GM23338 (cell line): ENCODE results near the gene REELD1. TPM values are rescaled to one million over a fixed set of nuclear protein-coding genes. Genes with fewer than 3 reads are reported as not detected.

Experiments used
- ATAC-seq: fragments of 200-7000 bp; cut with Tn5 transposase; 3 replicates; pipeline ENCODE4 v1.9.1; 2020
- DNase-seq: peaks from one replicate; pipeline ENCODE4 v3.0.0-alpha.2; 2015; ENCODE audit warnings: low spot score
- H2AFZ ChIP-seq: fragments of 200-600 bp; sonication (generic); 2 replicates; pipeline ENCODE4 v1.8.0; 2016; ENCODE audit warnings: antibody characterized with exemption, mild to moderate bottlenecking, moderate library complexity
- H3F3A ChIP-seq: fragments of 200-600 bp; sonication (generic); replicated peaks from 2 replicates; pipeline ENCODE4 v1.8.0; 2017; ENCODE audit warnings: antibody characterized with exemption, mixed run types, low read depth
- H3K27ac ChIP-seq: fragments of 200-600 bp; sonication (generic); 2 replicates; pipeline ENCODE4 v1.6.1; 2016; ENCODE audit warnings: low read depth
- H3K27me3 ChIP-seq: fragments of 200-600 bp; sonication (generic); 2 replicates; pipeline ENCODE4 v1.8.0; 2016; ENCODE audit warnings: mild to moderate bottlenecking, mixed run types, moderate library complexity; ENCODE audit not compliant: insufficient read depth
- H3K36me3 ChIP-seq: fragments of 200-600 bp; sonication (generic); 2 replicates; pipeline ENCODE4 v1.8.0; 2016; ENCODE audit warnings: mild to moderate bottlenecking; ENCODE audit not compliant: insufficient read depth
- H3K4me1 ChIP-seq: fragments of 200-600 bp; sonication (generic); 2 replicates; pipeline ENCODE4 v1.8.0; 2016; ENCODE audit warnings: mild to moderate bottlenecking, moderate library complexity; ENCODE audit not compliant: insufficient read depth
- H3K4me2 ChIP-seq: fragments of 200-600 bp; sonication (generic); 2 replicates; pipeline ENCODE4 v1.7.1; 2017; ENCODE audit warnings: mixed run types
- H3K4me3 ChIP-seq: fragments of 200-600 bp; sonication (generic); 2 replicates; pipeline ENCODE4 v1.6.1; 2016; ENCODE audit warnings: mixed run types
- H3K79me2 ChIP-seq: fragments of 200-600 bp; sonication (generic); replicated peaks from 2 replicates; pipeline ENCODE4 v1.8.0; 2017; ENCODE audit warnings: mild to moderate bottlenecking; ENCODE audit not compliant: insufficient read depth
- H3K9me2 ChIP-seq: fragments of 200-600 bp; sonication (generic); 2 replicates; pipeline ENCODE4 v1.8.0; 2017; ENCODE audit not compliant: insufficient read depth
- H4K20me1 ChIP-seq: fragments of 200-600 bp; sonication (generic); replicated peaks from 2 replicates; pipeline ENCODE4 v1.8.0; 2017; ENCODE audit warnings: mild to moderate bottlenecking; ENCODE audit not compliant: insufficient read depth
- H3K27ac Mint-ChIP-seq: 2 replicates; pipeline ENCODE4 v1.8.0; 2020; ENCODE audit warnings: inconsistent platforms, mild to moderate bottlenecking, moderate library complexity, mixed read lengths
- H3K27me3 Mint-ChIP-seq: 3 replicates; pipeline ENCODE4 v1.8.0; 2022; ENCODE audit warnings: low read depth, mild to moderate bottlenecking, moderate library complexity, mixed read lengths, inconsistent platforms; ENCODE audit not compliant: insufficient read depth, poor library complexity
- H3K36me3 Mint-ChIP-seq: 3 replicates; pipeline ENCODE4 v1.8.0; 2021; ENCODE audit warnings: low read depth, mild to moderate bottlenecking, inconsistent platforms, moderate library complexity, mixed read lengths
- H3K4me1 Mint-ChIP-seq: 3 replicates; pipeline ENCODE4 v1.8.0; 2020; ENCODE audit warnings: mild to moderate bottlenecking, inconsistent platforms, mixed read lengths
- H3K4me3 Mint-ChIP-seq: 3 replicates; pipeline ENCODE4 v1.8.0; 2021; ENCODE audit warnings: moderate library complexity, mild to moderate bottlenecking, inconsistent platforms, mixed read lengths
- H3K9me3 Mint-ChIP-seq: 3 replicates; pipeline ENCODE4 v1.8.0; 2020; ENCODE audit warnings: moderate library complexity, mild to moderate bottlenecking, inconsistent platforms, mixed read lengths
- EZH2 ChIP-seq: fragments of 200-600 bp; sonication (generic); IDR thresholded peaks from one replicate; pipeline ENCODE4 v1.8.0; 2017; ENCODE audit warnings: antibody characterized with exemption, mild to moderate bottlenecking, low read depth; ENCODE audit not compliant: unreplicated experiment
- NANOG ChIP-seq: IDR thresholded peaks from 2 replicates; pipeline ENCODE4 v1.6.1; 2016; ENCODE audit warnings: antibody characterized with exemption, borderline replicate concordance
- STAT1 ChIP-seq: IDR thresholded peaks from one replicate; pipeline ENCODE4 v1.6.1; 2016; ENCODE audit warnings: antibody characterized with exemption; ENCODE audit not compliant: unreplicated experiment
- ZNF114 ChIP-seq: fragments of 250-450 bp; sonication (Bioruptor Pico); IDR thresholded peaks from 2 replicates; pipeline ENCODE4 v1.5.0; 2020; ENCODE audit warnings: mild to moderate bottlenecking, moderate library complexity
- ZNF331 ChIP-seq: fragments of 250-450 bp; sonication (Bioruptor Pico); IDR thresholded peaks from 2 replicates; pipeline ENCODE4 v1.5.0; 2020; ENCODE audit warnings: low read depth, mild to moderate bottlenecking, moderate library complexity
- polyA plus RNA-seq: library from polyadenylated mRNA; unstranded; fragments of >200 nt; fragmentation: Nextera tagmentation; extraction: Ambion mirVana; gene quantifications from 2 replicates; pipeline ENCODE4 v1.2.1, GENCODE V29; 2016
- total RNA-seq: library from RNA; depleted of rRNA; stranded (reverse); fragments of >200 nt; shearing (Covaris generic); gene quantifications from 2 replicates; pipeline ENCODE4 v1.2.3, GENCODE V29; 2014
- TF ChIP-seq, protein P1 (sequence below): fragments of 250-450 bp; sonication (Bioruptor Pico); IDR thresholded peaks from 2 replicates; pipeline ENCODE4 v1.5.0; 2020; ENCODE audit warnings: mild to moderate bottlenecking, moderate library complexity
- TF ChIP-seq, protein P2 (sequence below), 2 experiments: fragments of 200-600 bp in 1 of 2; sonication (generic) in 1 of 2; conservative IDR thresholded peaks; 2 replicates each; pipeline versions ENCODE4 v1.5.1 to v1.6.1; 2016 to 2017; ENCODE audit warnings: antibody characterized with exemption in 2 of 2, low read depth in 2 of 2, mild to moderate bottlenecking in 2 of 2, moderate library complexity in 1 of 2

REELD1 gene
- total and polyA plus RNA-seq, 2 experiments from 2014 or later: 0.19 TPM; not detected in 1

DNA sequence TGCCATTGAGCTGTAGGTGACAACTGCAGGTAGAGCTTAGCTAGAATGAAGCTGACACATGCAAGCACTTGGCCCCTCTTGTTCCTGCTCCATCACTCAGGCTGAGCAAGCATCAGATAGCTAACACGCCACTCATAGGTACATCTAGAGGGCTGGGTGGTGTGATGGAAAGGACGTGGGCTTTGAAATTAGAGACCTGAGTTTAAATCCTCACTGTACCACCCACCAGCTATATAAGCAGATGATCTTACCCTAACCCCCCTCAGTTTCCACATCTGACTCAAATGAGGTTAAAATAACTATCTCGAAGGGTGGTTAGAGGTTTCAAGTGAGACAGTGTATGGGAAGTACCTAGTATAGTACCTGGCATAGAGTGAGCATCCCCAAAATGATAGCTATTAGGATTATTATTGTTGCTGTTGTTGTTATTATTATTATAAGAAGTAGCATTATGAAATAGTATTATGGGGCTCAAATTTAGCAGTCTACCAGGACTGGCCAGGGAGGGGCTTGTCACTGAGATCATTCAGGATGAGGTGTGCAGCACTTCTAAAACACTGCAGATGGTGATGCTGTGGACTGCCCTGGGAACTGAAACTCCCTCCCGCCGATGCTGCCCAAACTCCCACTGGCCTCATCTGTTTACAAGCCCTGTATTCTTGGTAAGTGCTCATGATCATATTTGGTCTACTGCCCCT, 59.0 kb downstream of the REELD1 start:
- no peaks in the 10 kb centered on the region for H3K79me2 ChIP-seq
- no peaks in the 10 kb centered on the region for H3F3A ChIP-seq
- H3K4me3 Mint-ChIP-seq: no peak overlapping the region
- H3K36me3 ChIP-seq: no peaks in the 10 kb centered on the region
- H3K4me1 ChIP-seq: no peaks in the 10 kb centered on the region
- no peaks in the 10 kb centered on the region for H3K9me3 Mint-ChIP-seq
- no peaks in the 10 kb centered on the region for H3K4me1 Mint-ChIP-seq
- H3K27me3 Mint-ChIP-seq: no peaks in the 10 kb centered on the region
- H3K4me2 ChIP-seq: no peak overlapping the region
- H3K27ac ChIP-seq: no peak overlapping the region
- H3K27ac Mint-ChIP-seq: no peak overlapping the region
- TF ChIP-seq ZNF114 (CRISPR knock-in tag) (no peak), EZH2 (no peak), STAT1 (no peak), ZNF331 (no peak), NANOG (no peak)
- TF ChIP-seq, protein P1, sequence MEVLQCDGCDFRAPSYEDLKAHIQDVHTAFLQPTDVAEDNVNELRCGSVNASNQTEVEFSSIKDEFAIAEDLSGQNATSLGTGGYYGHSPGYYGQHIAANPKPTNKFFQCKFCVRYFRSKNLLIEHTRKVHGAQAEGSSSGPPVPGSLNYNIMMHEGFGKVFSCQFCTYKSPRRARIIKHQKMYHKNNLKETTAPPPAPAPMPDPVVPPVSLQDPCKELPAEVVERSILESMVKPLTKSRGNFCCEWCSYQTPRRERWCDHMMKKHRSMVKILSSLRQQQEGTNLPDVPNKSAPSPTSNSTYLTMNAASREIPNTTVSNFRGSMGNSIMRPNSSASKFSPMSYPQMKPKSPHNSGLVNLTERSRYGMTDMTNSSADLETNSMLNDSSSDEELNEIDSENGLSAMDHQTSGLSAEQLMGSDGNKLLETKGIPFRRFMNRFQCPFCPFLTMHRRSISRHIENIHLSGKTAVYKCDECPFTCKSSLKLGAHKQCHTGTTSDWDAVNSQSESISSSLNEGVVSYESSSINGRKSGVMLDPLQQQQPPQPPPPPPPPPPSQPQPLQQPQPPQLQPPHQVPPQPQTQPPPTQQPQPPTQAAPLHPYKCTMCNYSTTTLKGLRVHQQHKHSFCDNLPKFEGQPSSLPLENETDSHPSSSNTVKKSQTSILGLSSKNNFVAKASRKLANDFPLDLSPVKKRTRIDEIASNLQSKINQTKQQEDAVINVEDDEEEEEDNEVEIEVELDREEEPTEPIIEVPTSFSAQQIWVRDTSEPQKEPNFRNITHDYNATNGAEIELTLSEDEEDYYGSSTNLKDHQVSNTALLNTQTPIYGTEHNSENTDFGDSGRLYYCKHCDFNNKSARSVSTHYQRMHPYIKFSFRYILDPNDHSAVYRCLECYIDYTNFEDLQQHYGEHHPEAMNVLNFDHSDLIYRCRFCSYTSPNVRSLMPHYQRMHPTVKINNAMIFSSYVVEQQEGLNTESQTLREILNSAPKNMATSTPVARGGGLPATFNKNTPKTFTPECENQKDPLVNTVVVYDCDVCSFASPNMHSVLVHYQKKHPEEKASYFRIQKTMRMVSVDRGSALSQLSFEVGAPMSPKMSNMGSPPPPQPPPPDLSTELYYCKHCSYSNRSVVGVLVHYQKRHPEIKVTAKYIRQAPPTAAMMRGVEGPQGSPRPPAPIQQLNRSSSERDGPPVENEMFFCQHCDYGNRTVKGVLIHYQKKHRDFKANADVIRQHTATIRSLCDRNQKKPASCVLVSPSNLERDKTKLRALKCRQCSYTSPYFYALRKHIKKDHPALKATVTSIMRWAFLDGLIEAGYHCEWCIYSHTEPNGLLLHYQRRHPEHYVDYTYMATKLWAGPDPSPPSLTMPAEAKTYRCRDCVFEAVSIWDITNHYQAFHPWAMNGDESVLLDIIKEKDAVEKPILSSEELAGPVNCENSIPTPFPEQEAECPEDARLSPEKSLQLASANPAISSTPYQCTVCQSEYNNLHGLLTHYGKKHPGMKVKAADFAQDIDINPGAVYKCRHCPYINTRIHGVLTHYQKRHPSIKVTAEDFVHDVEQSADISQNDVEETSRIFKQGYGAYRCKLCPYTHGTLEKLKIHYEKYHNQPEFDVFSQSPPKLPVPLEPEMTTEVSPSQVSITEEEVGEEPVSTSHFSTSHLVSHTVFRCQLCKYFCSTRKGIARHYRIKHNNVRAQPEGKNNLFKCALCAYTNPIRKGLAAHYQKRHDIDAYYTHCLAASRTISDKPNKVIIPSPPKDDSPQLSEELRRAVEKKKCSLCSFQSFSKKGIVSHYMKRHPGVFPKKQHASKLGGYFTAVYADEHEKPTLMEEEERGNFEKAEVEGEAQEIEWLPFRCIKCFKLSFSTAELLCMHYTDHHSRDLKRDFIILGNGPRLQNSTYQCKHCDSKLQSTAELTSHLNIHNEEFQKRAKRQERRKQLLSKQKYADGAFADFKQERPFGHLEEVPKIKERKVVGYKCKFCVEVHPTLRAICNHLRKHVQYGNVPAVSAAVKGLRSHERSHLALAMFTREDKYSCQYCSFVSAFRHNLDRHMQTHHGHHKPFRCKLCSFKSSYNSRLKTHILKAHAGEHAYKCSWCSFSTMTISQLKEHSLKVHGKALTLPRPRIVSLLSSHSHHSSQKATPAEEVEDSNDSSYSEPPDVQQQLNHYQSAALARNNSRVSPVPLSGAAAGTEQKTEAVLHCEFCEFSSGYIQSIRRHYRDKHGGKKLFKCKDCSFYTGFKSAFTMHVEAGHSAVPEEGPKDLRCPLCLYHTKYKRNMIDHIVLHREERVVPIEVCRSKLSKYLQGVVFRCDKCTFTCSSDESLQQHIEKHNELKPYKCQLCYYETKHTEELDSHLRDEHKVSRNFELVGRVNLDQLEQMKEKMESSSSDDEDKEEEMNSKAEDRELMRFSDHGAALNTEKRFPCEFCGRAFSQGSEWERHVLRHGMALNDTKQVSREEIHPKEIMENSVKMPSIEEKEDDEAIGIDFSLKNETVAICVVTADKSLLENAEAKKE: no peak
- TF ChIP-seq, protein P2, sequence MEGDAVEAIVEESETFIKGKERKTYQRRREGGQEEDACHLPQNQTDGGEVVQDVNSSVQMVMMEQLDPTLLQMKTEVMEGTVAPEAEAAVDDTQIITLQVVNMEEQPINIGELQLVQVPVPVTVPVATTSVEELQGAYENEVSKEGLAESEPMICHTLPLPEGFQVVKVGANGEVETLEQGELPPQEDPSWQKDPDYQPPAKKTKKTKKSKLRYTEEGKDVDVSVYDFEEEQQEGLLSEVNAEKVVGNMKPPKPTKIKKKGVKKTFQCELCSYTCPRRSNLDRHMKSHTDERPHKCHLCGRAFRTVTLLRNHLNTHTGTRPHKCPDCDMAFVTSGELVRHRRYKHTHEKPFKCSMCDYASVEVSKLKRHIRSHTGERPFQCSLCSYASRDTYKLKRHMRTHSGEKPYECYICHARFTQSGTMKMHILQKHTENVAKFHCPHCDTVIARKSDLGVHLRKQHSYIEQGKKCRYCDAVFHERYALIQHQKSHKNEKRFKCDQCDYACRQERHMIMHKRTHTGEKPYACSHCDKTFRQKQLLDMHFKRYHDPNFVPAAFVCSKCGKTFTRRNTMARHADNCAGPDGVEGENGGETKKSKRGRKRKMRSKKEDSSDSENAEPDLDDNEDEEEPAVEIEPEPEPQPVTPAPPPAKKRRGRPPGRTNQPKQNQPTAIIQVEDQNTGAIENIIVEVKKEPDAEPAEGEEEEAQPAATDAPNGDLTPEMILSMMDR (conservative IDR thresholded peaks at IDR 0.05; ENCODE audit: low read depth in 2 of 2): no peak
- no peak overlapping the region for H3K4me3 ChIP-seq
- DNase-seq: no peak
- no peaks in the 10 kb centered on the region for H4K20me1 ChIP-seq
- H3K36me3 Mint-ChIP-seq: no peaks in the 10 kb centered on the region
- no peak overlapping the region for H2AFZ ChIP-seq
- H3K27me3 ChIP-seq: no peaks in the 10 kb centered on the region
- no peaks in the 10 kb centered on the region for H3K9me2 ChIP-seq
- no peak for ATAC-seq
